ENCODE data around the gene HRG.

DNA sequence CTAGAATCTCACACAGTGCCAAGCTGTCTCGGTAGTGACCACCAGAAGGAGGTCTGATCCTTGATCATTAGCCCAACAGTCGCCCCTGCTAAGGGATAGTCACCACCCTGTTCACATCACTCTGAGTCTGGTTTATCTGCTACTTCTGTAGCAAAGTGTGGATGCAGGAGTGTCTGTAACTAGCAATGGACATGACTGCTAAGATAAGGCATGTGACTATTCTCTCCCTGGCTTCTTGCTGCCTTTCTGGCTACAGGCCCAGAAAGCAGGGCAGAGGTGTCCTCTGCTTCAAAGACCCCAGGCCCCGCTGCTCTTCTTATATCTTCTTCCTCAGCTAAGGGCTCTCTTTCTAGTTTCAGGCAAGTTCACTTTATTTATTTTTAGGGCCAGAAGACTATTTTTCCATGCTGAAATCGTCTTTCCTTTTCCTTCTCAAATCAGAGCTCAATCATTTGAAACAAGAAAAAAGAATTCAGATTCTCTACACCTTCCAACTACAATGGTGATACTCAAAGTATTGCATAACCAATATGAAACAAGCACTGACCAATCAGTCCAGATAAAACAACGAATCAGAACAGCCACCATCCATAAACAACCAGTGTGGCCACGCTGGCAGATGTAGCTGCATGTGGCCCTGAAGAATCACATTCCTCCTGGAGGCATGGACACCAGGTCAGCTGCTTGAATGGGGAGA is 43.3 kb downstream of the HRG start:
- no peak for TF ChIP-seq POLR2A (IDR thresholded peaks at IDR 0.05)
- TF ChIP-seq, protein P1, sequence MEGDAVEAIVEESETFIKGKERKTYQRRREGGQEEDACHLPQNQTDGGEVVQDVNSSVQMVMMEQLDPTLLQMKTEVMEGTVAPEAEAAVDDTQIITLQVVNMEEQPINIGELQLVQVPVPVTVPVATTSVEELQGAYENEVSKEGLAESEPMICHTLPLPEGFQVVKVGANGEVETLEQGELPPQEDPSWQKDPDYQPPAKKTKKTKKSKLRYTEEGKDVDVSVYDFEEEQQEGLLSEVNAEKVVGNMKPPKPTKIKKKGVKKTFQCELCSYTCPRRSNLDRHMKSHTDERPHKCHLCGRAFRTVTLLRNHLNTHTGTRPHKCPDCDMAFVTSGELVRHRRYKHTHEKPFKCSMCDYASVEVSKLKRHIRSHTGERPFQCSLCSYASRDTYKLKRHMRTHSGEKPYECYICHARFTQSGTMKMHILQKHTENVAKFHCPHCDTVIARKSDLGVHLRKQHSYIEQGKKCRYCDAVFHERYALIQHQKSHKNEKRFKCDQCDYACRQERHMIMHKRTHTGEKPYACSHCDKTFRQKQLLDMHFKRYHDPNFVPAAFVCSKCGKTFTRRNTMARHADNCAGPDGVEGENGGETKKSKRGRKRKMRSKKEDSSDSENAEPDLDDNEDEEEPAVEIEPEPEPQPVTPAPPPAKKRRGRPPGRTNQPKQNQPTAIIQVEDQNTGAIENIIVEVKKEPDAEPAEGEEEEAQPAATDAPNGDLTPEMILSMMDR (IDR thresholded peaks at IDR 0.05) = no peak
